NCI-H146 treated with DMSO at 0.1 percent for 48 hours (cell line): ENCODE results near the gene LGR6.

Experiments used
- DNase-seq: peaks from one replicate; lab custom pipeline; 2025; ENCODE audit not compliant: unreplicated experiment; lab: John Stamatoyannopoulos, UW

LGR6 gene

DNA sequence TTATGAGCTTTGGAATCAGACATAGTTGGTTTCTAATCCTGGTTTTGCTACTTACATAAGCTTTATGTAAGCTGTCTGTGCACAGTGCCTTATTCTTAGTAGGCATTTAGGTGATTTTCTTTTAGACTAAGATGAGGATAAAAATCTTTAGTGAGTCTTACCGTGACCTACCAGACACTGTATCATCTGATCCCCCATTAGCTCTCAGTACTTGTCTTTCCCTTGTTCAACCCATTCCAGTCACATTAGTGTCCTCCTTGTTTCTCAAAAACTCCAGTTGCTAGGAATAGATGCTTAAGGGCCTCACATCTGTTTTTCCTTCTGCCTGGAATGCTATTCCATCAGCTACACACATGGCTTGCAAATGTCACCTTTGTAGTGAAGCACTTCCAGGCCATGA, 173.7 kb downstream of the LGR6 start:
- DNase-seq: no peak
